HepG2 (cell line): ENCODE results near the gene FAM72A. TPM values are rescaled to one million over a fixed set of nuclear protein-coding genes. Genes with fewer than 3 reads are reported as not detected.
"Not testable (repeated sequence)": the region's sequence is repeated elsewhere in the genome, so short reads cannot be mapped to it uniquely, and the experiment has no call there.

Experiments used
- ATAC-seq: fragments of 200-7000 bp; cut with Tn5 transposase; 3 replicates; pipeline ENCODE4 v1.9.1; 2020; ENCODE audit warnings: mild to moderate bottlenecking, moderate library complexity
- BruUV-seq: library from RNA; stranded (reverse); fragments of 400-500 nt; replicated peaks from 2 replicates; lab custom pipeline; 2021; lab: Mats Ljungman, UMichigan
- CTCF ChIA-PET: fragments of 300-600 bp; formaldehyde crosslinking; extraction: SDS; loops from one replicate; lab custom pipeline; 2021; ENCODE audit warnings: low total read pairs, inconsistent platforms, low intra/inter-chr PET ratio; lab: Yijun Ruan, JAX
- POLR2A ChIA-PET: fragments of 350-600 bp; sonication (Branson Sonifier 250); formaldehyde crosslinking; loops from one replicate; lab custom pipeline; 2020; ENCODE audit warnings: antibody characterized with exemption, inconsistent platforms; lab: Yijun Ruan, JAX
- DNase-seq: peaks from one replicate; pipeline ENCODE4 v3.0.0-alpha.2; 2015; ENCODE audit warnings: low spot score
- FAIRE-seq: peaks from 3 replicates; lab custom pipeline; 2011; peaks lifted over from hg19 to GRCh38; lab: Jason Lieb, UNC
- H2AFZ ChIP-seq: one replicate; pipeline ENCODE4 v1.6.1; 2011; ENCODE audit warnings: low read length, inconsistent platforms
- H3K27ac ChIP-seq: fragments of 300-600 bp; 3 replicates; pipeline ENCODE4 v1.8.0; 2011; ENCODE audit warnings: mixed run types, mild to moderate bottlenecking, mixed read lengths, low read length, inconsistent platforms; ENCODE audit not compliant: insufficient read depth; ENCODE audit errors: extremely low read length
- H3K27me3 ChIP-seq, 2 experiments: fragments of 200-600 bp in 1 of 2; 2 replicates in 1 of 2; 3 replicates in 1 of 2; pipeline versions ENCODE4 v1.6.0 to v1.8.0; 2011; ENCODE audit warnings: low read length in 2 of 2, mild to moderate bottlenecking in 2 of 2, moderate library complexity in 2 of 2, inconsistent platforms in 1 of 2; ENCODE audit not compliant: insufficient read depth in 2 of 2, control insufficient read depth in 1 of 2
- H3K36me3 ChIP-seq, 2 experiments: fragments of 200-600 bp in 1 of 2; replicated peaks in 1 of 2; 2 replicates in 1 of 2; 3 replicates in 1 of 2; pipeline versions ENCODE4 v1.5.1 to v1.8.0; 2011; ENCODE audit warnings: low read length in 2 of 2, inconsistent platforms in 1 of 2; ENCODE audit not compliant: insufficient read depth in 2 of 2, control insufficient read depth in 1 of 2
- H3K4me1 ChIP-seq: 2 replicates; pipeline ENCODE4 v1.5.1; 2012; ENCODE audit warnings: low read length, inconsistent platforms; ENCODE audit not compliant: insufficient read depth
- H3K4me2 ChIP-seq: 2 replicates; pipeline ENCODE4 v1.6.0; 2011; ENCODE audit warnings: low read depth, low read length, inconsistent platforms
- H3K4me3 ChIP-seq, 3 experiments: fragments of 200-600 bp in 1 of 3; sonication (generic), shearing (Covaris generic) in 1 of 3; replicated peaks in 1 of 3; 2 replicates each; pipeline ENCODE4 v1.5.1; 2011 to 2016; ENCODE audit warnings: low read length in 3 of 3, inconsistent platforms in 2 of 3, low read depth in 2 of 3, mild to moderate bottlenecking in 2 of 3, control low read depth in 1 of 3, mixed read lengths in 1 of 3; ENCODE audit not compliant: insufficient read depth in 1 of 3
- H3K79me2 ChIP-seq: one replicate; pipeline ENCODE4 v1.6.1; 2011; ENCODE audit warnings: low read length, inconsistent platforms; ENCODE audit not compliant: insufficient read depth
- H3K9ac ChIP-seq: 2 replicates; pipeline ENCODE4 v1.6.0; 2011; ENCODE audit warnings: mild to moderate bottlenecking, low read depth, low read length, inconsistent platforms; ENCODE audit not compliant: insufficient read depth
- H3K9me3 ChIP-seq: 2 replicates; pipeline ENCODE4 v1.5.1; 2012; ENCODE audit warnings: mild to moderate bottlenecking, low read length
- H4K20me1 ChIP-seq: 2 replicates; pipeline ENCODE4 v1.6.0; 2011; ENCODE audit warnings: inconsistent platforms, mild to moderate bottlenecking, low read length, moderate library complexity; ENCODE audit not compliant: insufficient read depth
- STAG1 ChIP-seq: sonication (generic); formaldehyde crosslinking; IDR thresholded peaks from 2 replicates; pipeline ENCODE4 v1.4.0; 2020; ENCODE audit warnings: missing genetic modification reagents
- WGBS: methylation state at CpG from one replicate; pipeline ENCODE4 v1.1.6; 2017; ENCODE audit warnings: low lambda C conversion rate; 5-methylcytosine and 5-hydroxymethylcytosine counted together
- in situ Hi-C: cut with HindIII; loops from 2 replicates; pipeline ENCODE4 v1.10.0; 2017; ENCODE audit warnings: low pct_unique_long_range_greater_than_20kb; ENCODE audit not compliant: extremely low pct_ligation_motif_present
- intact Hi-C: fragments of 100-400 bp; cut with micrococcal nuclease; formaldehyde crosslinking; loops from one replicate; pipeline ENCODE4 v1.10.0; 2022; ENCODE audit not compliant: unreplicated experiment
- polyA plus RNA-seq, 8 experiments: library from polyadenylated mRNA; depleted of rRNA in 3 of 8; stranded (reverse) in 7 of 8; unstranded in 1 of 8; fragments of >200 nt; fragmentation: Illumina TruSeq in 4 of 8; extraction: Trizol in 4 of 8; gene quantifications; 2 replicates each; pipeline versions ENCODE4 v1.2.1 to v1.2.3, GENCODE V29; 2011 to 2016; ENCODE audit warnings: low read depth in 4 of 8, missing spikeins in 1 of 8, mixed read lengths in 1 of 8; ENCODE audit not compliant: insufficient read depth in 1 of 8
- total RNA-seq, 5 experiments: library from RNA; depleted of rRNA; stranded (reverse); fragments of >200 nt; fragmentation: Illumina TruSeq; extraction: Trizol; gene quantifications; 2 replicates each; pipeline ENCODE4 v1.2.3, GENCODE V29; 2016; ENCODE audit warnings: low read depth in 1 of 5

FAM72A gene
- total and polyA plus RNA-seq, 2 of the 13 experiments (the other 11 are each of a cell fraction or from before 2014, with no cell fraction given), result 7.1 to 11.1 TPM

GRCh38 chr1:206169794-206170193 is 32.8 kb downstream of the FAM72A start:
- H3K27me3 ChIP-seq, H2AFZ ChIP-seq, intact Hi-C loops, H3K4me2 ChIP-seq, H4K20me1 ChIP-seq, H3K79me2 ChIP-seq, CTCF ChIA-PET, H3K4me1 ChIP-seq, H3K27ac ChIP-seq, ATAC-seq, POLR2A ChIA-PET, H3K9ac ChIP-seq, FAIRE-seq, in situ Hi-C loops, H3K4me3 ChIP-seq, H3K9me3 ChIP-seq, BruUV-seq, H3K36me3 ChIP-seq, DNase-seq: not testable (repeated sequence)
- 12% methylated on average over 1 of the region's 3 CpGs for WGBS

GRCh38 chr1:206167350-206168029 is 35.1 kb downstream of the FAM72A start:
- H3K4me1 ChIP-seq, BruUV-seq, H3K79me2 ChIP-seq, H3K4me2 ChIP-seq, CTCF ChIA-PET, FAIRE-seq, POLR2A ChIA-PET, H4K20me1 ChIP-seq, H2AFZ ChIP-seq, H3K9ac ChIP-seq, H3K27ac ChIP-seq, in situ Hi-C loops, H3K4me3 ChIP-seq, intact Hi-C loops, H3K36me3 ChIP-seq, DNase-seq, H3K27me3 ChIP-seq: not testable (repeated sequence)
- peak; percentile 82 for ATAC-seq
- WGBS, result 27% methylated on average over 5 of the region's 10 CpGs
- peak; percentile 42 for TF ChIP-seq STAG1
- TF ChIP-seq, all 625 proteins: peak for 1; not testable (repeated sequence) for 624
- H3K9me3 ChIP-seq, result not testable (repeated sequence)
